ENCODE results near the gene FCF1.

Gene FCF1

DNA sequence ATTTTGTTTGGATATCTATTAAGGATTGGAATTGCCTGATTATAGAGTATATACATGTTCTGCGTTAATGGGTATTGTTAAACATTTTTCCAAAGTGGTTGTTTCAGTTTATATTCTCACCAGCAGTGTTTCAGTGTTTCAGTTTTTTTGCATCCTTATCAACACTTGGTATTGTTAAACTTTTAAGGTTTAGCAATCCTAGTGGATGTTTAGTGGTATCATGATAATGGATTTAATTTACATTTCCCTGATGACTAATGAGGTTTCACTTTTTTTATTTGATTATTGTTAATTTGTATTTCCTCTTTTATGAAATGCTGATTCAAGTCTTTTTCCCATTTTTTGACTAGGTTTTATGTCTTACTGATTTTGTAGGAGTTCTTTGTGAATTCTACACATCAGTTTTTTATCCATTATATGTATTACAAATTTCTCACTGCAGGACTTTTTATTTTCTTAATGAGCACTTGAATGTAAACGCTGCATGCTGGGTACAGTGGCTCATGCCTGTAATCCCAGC is 73.9 kb downstream of the FCF1 start:
- Histone ChIP-seq H3K4me1 (ENCODE audit: insufficient read depth, low read length, poor library complexity, severe bottlenecking) (peaks cover 9% of the 10 kb centered on the region), H3K9me2 (replicated peaks; ENCODE audit: low read depth, low read length) (no peaks in the 10 kb centered on the region), H3K4me2 (ENCODE audit: low read depth, low read length, poor library complexity, severe bottlenecking) (no peak overlapping the region), H3K27me3 (ENCODE audit: insufficient read depth, low read length, poor library complexity, severe bottlenecking) (no peaks in the 10 kb centered on the region), H3K79me2 (ENCODE audit: insufficient read depth, low read length) (peaks cover 78% of the 10 kb centered on the region), H3K4me3 (ENCODE audit: low read length, poor library complexity, severe bottlenecking) (no peak overlapping the region), H3K9me3 (ENCODE audit: insufficient read depth, low read depth, low read length) (no peaks in the 10 kb centered on the region), H3K36me3 (ENCODE audit: insufficient read depth, low read length) (peaks cover 68% of the 10 kb centered on the region), H3F3A (ENCODE audit: low read depth) (no peaks in the 10 kb centered on the region; the same call in 1 of the 2 replicates), H4K20me1 (ENCODE audit: insufficient read depth, low read length, poor library complexity, severe bottlenecking) (peaks cover 39% of the 10 kb centered on the region), H3K9ac (ENCODE audit: low read depth, low read length, poor library complexity, severe bottlenecking) (no peak overlapping the region), H2AFZ (ENCODE audit: low read length) (no peak overlapping the region)
- TF ChIP-seq, protein P1, sequence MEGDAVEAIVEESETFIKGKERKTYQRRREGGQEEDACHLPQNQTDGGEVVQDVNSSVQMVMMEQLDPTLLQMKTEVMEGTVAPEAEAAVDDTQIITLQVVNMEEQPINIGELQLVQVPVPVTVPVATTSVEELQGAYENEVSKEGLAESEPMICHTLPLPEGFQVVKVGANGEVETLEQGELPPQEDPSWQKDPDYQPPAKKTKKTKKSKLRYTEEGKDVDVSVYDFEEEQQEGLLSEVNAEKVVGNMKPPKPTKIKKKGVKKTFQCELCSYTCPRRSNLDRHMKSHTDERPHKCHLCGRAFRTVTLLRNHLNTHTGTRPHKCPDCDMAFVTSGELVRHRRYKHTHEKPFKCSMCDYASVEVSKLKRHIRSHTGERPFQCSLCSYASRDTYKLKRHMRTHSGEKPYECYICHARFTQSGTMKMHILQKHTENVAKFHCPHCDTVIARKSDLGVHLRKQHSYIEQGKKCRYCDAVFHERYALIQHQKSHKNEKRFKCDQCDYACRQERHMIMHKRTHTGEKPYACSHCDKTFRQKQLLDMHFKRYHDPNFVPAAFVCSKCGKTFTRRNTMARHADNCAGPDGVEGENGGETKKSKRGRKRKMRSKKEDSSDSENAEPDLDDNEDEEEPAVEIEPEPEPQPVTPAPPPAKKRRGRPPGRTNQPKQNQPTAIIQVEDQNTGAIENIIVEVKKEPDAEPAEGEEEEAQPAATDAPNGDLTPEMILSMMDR (conservative IDR thresholded peaks at IDR 0.05; ENCODE audit: low read length), result no peak
- no peak for TF ChIP-seq EZH2phosphoT487 (IDR thresholded peaks at IDR 0.05; ENCODE audit: borderline replicate concordance)
